ENCODE results near the gene C9.

C9 gene

GRCh38 chr5:39364367-39364766, at the start of gene C9:
C9 (minus strand) TSS chr5:39364495; CDS start chr5:39364464, 31 bp downstream.
- DNase-seq (ENCODE audit: low read depth), result no peak
- no peak within 1 kb of the TSS for H3K4me3 ChIP-seq (ENCODE audit: low read depth, low read length)
- TF ChIP-seq CTCF (IDR thresholded peaks at IDR 0.05; ENCODE audit: insufficient read depth, low read depth, low read length, missing control alignments), result no peak

- DNase-seq (ENCODE audit: low read depth), result no peak
- no peak for TF ChIP-seq CTCF (IDR thresholded peaks at IDR 0.05; ENCODE audit: insufficient read depth, low read depth, low read length, missing control alignments)
- H3K4me3 ChIP-seq (ENCODE audit: low read depth, low read length), result no peak overlapping the region
These were observed 49.5 kb upstream of the C9 start for GRCh38 chr5:39413771-39414170.

- H3K4me3 ChIP-seq (ENCODE audit: low read depth, low read length), result no peak overlapping the region
- no peak for TF ChIP-seq CTCF (IDR thresholded peaks at IDR 0.05; ENCODE audit: insufficient read depth, low read depth, low read length, missing control alignments)
- no peak for DNase-seq (ENCODE audit: low read depth)
These were observed 48.6 kb upstream of the C9 start for GRCh38 chr5:39412721-39413394.

- H3K4me3 ChIP-seq (ENCODE audit: low read depth, low read length), result no peak overlapping the region
- DNase-seq (ENCODE audit: low read depth), result no peak
These were observed 47.7 kb upstream of the C9 start for GRCh38 chr5:39411985-39412384.

GRCh38 chr5:39411061-39411460, 46.8 kb upstream of the C9 start:
- no peak for TF ChIP-seq CTCF (IDR thresholded peaks at IDR 0.05; ENCODE audit: insufficient read depth, low read depth, low read length, missing control alignments)
- no peak for DNase-seq (ENCODE audit: low read depth)
- H3K4me3 ChIP-seq (ENCODE audit: low read depth, low read length), result no peak overlapping the region

More at GRCh38 chr5:39411985-39412384, 47.7 kb upstream of the C9 start:
- no peak for TF ChIP-seq CTCF (IDR thresholded peaks at IDR 0.05; ENCODE audit: insufficient read depth, low read depth, low read length, missing control alignments)

GRCh38 chr5:39409033-39409432, 44.7 kb upstream of the C9 start:
- no peak for TF ChIP-seq CTCF (IDR thresholded peaks at IDR 0.05; ENCODE audit: insufficient read depth, low read depth, low read length, missing control alignments)
- DNase-seq (ENCODE audit: low read depth), result no peak
- H3K4me3 ChIP-seq (ENCODE audit: low read depth, low read length), result no peak overlapping the region

All from GM12865 (cell line).